Activated naive CD4-positive, alpha-beta T cell treated with Interleukin-2 at 50 U/mL for 16 hours (primary cell): ENCODE results near the gene SETD2.
"Not testable (repeated sequence)": the region's sequence is repeated elsewhere in the genome, so short reads cannot be mapped to it uniquely, and the experiment has no call there.

Experiments
- DNase-seq: peaks from one replicate; pipeline ENCODE4 v3.0.0-alpha.2; 2020

The SETD2 gene

DNA sequence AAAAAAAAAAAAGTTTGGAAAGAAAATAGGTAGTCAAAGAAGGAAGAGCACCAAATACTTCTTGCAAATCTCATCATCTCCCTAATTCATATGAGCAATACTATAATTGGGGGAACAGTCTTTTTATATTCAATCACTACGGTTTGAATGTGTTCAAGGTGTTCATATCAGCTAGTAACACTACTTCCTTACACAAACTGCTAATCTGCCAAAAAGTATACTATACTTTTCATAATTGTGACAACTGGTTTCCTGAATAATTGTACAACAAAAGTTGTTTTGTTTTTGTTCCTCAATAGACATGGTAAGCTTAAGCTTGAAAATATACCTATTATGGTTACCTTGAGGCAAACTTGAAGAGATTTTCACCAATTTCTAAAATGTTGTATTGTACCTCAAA is 12.1 kb downstream of the SETD2 start:
- no peak for DNase-seq

GRCh38 chr3:47149339-47149933 is 14.5 kb downstream of the SETD2 start:
- no peak for DNase-seq

DNA sequence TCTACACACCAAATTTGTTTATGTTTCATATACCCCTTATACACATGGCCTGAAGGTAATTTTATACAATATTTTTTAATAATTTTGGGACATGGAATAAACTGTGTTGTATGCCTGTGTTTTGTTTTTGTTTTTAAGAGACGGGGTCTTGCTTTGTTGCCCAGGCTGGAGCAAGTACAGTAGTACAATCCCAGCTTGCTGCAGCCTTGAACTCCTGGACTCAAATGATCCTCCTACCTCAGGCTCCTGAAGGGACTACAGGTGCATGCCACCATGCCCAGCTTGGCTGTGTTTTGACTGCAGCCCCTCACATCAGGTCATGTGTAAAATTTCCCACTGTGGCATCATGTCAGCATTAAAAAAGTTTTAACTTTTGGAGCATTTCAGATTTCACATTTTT is 18.6 kb downstream of the SETD2 start:
- no peak for DNase-seq

DNA sequence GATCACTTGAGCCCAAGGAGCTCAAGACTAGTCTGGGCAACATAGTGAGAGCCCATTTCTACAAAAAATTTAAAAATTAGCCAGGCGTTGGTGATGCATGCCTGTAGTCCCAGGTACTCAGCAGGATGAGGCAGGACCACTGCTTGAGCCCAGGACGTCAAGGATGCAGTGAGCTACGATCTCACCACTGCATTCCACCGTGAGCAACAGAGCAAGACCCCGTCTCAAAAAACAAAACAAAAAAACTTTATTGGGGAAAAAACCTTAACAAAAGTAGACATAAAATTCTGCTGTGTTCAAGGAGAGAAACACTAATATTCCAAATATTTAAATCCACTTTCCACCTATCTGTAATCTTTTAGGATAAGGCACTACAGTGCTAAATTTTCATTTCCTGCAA is 20.8 kb downstream of the SETD2 start:
- no peak for DNase-seq

DNA sequence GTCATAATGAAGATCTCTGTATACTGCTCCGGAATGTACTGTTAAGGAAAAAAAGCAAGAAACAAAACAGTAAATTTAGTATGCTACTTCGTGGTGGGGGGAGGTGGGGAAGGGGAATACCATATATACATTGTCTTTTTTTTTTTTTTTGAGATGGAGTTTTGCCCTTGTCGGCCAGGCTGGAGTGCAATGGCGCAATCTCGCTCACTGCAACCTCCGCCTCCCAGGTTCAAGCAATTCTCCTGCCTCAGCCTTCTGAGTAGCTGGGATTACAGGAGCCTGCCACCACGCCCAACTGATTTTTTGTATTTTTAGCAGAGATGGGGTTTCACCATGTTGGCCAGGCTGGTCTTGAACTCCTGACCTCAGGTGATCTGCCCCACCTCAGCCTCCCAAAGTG is 21.4 kb downstream of the SETD2 start:
- DNase-seq, result not testable (repeated sequence)

- peak; percentile 11 for DNase-seq
These were observed 22.9 kb downstream of the SETD2 start for GRCh38 chr3:47140973-47141461.

- DNase-seq, result not testable (repeated sequence)
These were observed 23.4 kb downstream of the SETD2 start for GRCh38 chr3:47140553-47140952.

GRCh38 chr3:47134311-47134710 is 29.6 kb downstream of the SETD2 start:
- no peak for DNase-seq

GRCh38 chr3:47133641-47134040 is 30.3 kb downstream of the SETD2 start:
- no peak for DNase-seq

DNA sequence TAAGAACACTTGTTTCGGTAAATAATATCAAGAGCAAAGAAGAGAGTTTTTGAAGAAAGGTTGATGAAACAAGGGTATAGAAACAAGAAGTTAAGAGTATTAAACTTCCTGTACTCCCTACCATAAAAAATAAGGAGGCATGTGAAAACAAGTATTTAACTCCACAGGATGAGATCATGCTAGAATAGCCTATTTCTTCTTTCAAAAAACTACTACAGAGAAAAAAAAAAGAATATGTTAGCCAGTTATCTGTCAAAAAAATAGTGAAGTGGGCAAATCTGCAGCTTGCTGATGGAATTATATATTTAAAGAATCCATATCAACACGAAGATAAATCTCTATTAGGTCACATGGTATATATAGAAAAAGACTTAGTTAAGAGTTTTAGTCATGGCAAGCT is 33.4 kb downstream of the SETD2 start:
- no peak for DNase-seq

DNA sequence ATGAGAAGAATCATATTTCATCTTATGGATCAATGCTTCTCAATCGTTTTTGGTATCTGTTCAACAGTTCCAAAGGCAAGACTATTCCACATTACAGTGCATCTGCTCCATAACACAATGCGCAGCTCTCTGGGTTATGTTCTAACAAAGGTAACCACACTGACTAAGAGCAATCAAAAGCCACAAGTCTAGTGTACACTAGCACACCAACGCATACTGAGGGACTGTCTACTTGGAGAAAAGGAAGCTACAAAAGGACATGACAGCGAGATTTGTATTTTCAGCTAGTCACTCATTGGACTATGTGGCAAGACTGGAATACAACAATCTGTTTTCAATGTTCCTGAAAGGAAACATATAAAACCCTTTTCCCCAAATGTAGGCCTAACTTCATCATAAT is 35.8 kb downstream of the SETD2 start:
- DNase-seq, result no peak

DNA sequence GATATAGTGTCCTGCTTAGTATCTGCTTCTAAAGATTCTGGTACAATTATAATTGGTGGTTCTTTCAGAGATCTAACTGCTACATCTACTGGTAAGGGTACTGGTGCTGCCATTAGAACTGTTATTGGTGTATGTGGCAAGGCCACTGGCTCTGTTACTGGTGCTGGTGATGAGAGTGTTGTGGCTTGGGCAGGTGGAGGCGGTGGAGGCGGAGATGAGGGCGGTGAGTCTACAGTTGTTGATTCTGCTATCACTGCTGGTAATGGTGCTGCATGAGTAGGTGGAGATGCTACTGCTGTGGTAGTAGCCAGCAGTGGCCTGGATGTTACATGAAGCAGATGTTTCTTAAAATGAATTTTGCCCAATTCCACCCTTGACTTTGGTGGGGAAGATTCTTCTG is 40.1 kb downstream of the SETD2 start:
- no peak for DNase-seq

DNA sequence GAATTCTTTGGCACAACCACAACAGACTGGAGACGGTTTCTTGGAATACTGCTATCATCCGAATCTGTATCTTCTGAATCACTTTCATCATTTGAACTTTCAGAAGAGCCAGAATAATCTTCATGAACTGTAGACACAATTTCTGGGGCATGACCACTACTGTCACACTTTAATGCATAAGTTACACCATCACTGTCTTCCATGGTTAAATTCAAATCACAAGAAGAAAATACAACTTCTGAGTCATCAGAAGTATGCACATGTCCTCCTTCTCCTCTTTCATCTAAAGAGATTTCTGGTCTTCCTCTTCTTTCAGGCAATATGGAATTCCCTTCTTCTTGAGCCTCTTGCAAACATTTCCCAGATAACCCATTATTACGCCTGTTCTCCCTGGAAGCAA is 42.5 kb downstream of the SETD2 start:
- no peak for DNase-seq

- no peak for DNase-seq
These were observed 43.8 kb downstream of the SETD2 start for GRCh38 chr3:47120138-47120537.

DNA sequence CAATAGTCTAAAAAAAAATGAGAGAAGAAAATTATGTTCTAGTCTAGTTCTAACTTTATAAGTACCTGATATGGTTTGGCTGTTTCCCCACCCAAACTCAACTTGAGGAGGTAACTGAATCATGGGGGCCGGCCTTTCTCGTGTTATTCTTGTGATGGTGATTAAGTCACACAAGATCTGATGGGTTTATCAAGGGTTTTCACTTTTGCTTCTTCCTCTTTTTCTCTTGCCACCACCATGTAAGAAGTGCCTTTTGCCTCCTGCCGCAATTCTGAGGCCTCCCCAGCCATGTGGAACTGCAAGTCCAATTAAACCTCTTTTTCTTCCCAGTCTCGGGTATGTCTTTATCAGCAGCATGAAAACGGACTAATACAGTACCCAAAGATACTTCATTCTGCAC is 44.5 kb downstream of the SETD2 start:
- DNase-seq, result not testable (repeated sequence)

GRCh38 chr3:47117807-47118364 is 46.0 kb downstream of the SETD2 start:
- DNase-seq, result no peak

GRCh38 chr3:47115524-47115923 is 48.4 kb downstream of the SETD2 start:
- not testable (repeated sequence) for DNase-seq

- DNase-seq, result no peak
These were observed 50.1 kb downstream of the SETD2 start for GRCh38 chr3:47113669-47114365.

GRCh38 chr3:47112997-47113396 is 50.9 kb downstream of the SETD2 start:
- no peak for DNase-seq

- no peak for DNase-seq
These were observed 54.5 kb downstream of the SETD2 start for GRCh38 chr3:47109393-47109792.

DNA sequence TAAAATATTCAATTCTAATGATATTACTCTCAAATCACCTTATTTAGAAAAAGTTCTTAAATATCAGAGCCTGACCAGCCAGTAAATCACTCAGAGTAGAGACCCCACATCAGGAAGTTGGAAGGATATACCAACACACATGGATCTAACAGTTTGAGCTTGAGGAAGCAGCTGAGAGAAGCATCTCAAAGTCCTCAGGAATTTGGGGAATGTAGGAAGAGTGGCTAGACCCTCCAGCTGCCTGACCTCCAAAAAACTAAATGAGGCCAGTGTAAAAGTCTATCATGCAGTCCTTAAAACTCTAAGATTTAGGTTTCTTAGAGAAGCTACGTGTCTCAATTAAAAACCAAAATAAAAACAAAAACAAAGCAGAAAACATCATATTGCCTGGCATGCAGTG is 55.4 kb downstream of the SETD2 start:
- DNase-seq, result no peak

DNA sequence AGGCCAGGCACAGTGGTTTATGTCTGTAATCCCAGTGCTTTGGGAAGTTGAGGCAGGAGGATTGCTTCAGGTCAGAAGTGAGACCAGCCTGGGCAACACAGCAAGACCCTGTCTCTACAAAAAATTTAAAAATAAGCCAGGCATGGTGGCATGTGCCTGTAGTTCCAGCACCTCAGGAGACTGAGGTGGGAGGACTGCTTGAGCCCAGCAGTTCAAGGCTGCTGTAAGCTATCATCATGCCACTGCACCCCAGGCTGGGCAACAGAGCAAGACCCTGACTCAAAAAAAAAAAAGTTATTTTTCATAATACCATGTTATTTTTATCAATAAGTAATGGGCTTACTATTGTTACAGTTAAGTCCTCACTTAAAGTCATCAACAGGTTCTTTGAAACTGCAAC is 59.7 kb downstream of the SETD2 start:
- DNase-seq, result no peak

- DNase-seq, result no peak
These were observed 60.3 kb downstream of the SETD2 start for GRCh38 chr3:47103619-47104018.

DNA sequence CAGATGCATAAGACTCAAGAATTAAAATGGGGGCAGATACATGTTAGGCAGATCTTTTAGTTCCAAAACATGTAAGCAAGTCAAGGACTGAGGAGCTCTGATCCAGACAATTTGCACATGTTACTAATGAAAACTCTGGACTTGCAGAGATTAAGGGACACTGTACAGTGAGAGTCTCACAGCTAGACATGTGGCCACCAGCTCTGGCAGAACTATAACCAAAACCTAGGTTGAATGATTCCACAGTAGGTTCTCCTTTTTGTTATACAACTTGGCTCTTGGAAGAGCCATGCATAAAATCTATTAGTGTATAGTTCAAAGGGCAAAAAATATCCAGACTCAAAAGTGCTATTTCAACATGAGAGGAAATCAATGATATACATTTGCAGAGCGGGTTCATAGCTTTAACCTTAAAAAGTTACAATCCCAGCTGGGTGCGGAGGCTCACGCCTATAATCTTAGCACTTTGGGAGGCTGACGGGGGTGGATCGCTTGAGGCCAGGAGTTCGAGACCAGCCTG is 61.8 kb downstream of the SETD2 start:
- DNase-seq, result no peak
